ENCODE measurements around the gene NHSL2.

GRCh38 chrX:72080150-72080549, 169.5 kb downstream of the NHSL2 start:
- TF ChIP-seq CTCF (IDR thresholded peaks at IDR 0.05) (no peak), POLR2A (IDR thresholded peaks at IDR 0.05) (no peak)

All from thyroid gland (tissue), 4 donors.